NCI-H2107 treated with DMSO at 0.1 percent for 48 hours (cell line): ENCODE measurements around the gene IQCF6.
"Not testable (repeated sequence)": the region's sequence is repeated elsewhere in the genome, so short reads cannot be mapped to it uniquely, and the experiment has no call there.

ENCODE experiments used
- DNase-seq: peaks from one replicate; lab custom pipeline; 2025; ENCODE audit not compliant: unreplicated experiment; lab: John Stamatoyannopoulos, UW

The IQCF6 gene

GRCh38 chr3:51779137-51779536, at the start of gene IQCF6:
TSS of gene IQCF6 (minus strand) at chr3:51779237. CDS start at chr3:51779224, 13 bp downstream.
- no peak for DNase-seq

GRCh38 chr3:51828297-51828696, 49.3 kb upstream of the IQCF6 start:
- no peak for DNase-seq

- DNase-seq, result no peak
Measured at GRCh38 chr3:51819709-51820406, 40.8 kb upstream of the IQCF6 start.

GRCh38 chr3:51819151-51819550, 40.1 kb upstream of the IQCF6 start:
- no peak for DNase-seq

- no peak for DNase-seq
Measured at GRCh38 chr3:51817375-51817774, 38.3 kb upstream of the IQCF6 start.

- no peak for DNase-seq
Measured at GRCh38 chr3:51816723-51817122, 37.7 kb upstream of the IQCF6 start.

GRCh38 chr3:51815614-51816013, 36.6 kb upstream of the IQCF6 start:
- no peak for DNase-seq

- no peak for DNase-seq
Measured at GRCh38 chr3:51814034-51814433, 35.0 kb upstream of the IQCF6 start.

- DNase-seq, result no peak
Measured at GRCh38 chr3:51813539-51813938, 34.5 kb upstream of the IQCF6 start.

- DNase-seq, result no peak
Measured at GRCh38 chr3:51808934-51809333, 29.9 kb upstream of the IQCF6 start.

- DNase-seq, result no peak
Measured at GRCh38 chr3:51802106-51802703, 23.2 kb upstream of the IQCF6 start.

- no peak for DNase-seq
Measured at GRCh38 chr3:51800750-51801125, 21.7 kb upstream of the IQCF6 start.

- DNase-seq, result no peak
Measured at GRCh38 chr3:51799879-51800749, 21.1 kb upstream of the IQCF6 start.

GRCh38 chr3:51798411-51798963, 19.4 kb upstream of the IQCF6 start:
- DNase-seq, result no peak

GRCh38 chr3:51796854-51797253, 17.8 kb upstream of the IQCF6 start:
- no peak for DNase-seq

- DNase-seq, result no peak
Measured at GRCh38 chr3:51794206-51794605, 15.2 kb upstream of the IQCF6 start.

- DNase-seq, result no peak
Measured at GRCh38 chr3:51792206-51792605, 13.2 kb upstream of the IQCF6 start.

- no peak for DNase-seq
Measured at GRCh38 chr3:51789437-51789836, 10.4 kb upstream of the IQCF6 start.

GRCh38 chr3:51787576-51787975, 8.5 kb upstream of the IQCF6 start:
- DNase-seq, result not testable (repeated sequence)

- no peak for DNase-seq
Measured at GRCh38 chr3:51786267-51786666, 7.2 kb upstream of the IQCF6 start.

GRCh38 chr3:51778554-51778953, 483 bp downstream of the IQCF6 start:
- no peak for DNase-seq

GRCh38 chr3:51777985-51778384, 1.1 kb downstream of the IQCF6 start:
- DNase-seq, result no peak
